Ascending aorta (tissue), 2 donors: ENCODE results near the gene ZCCHC10. TPM values are rescaled to one million over a fixed set of nuclear protein-coding genes. Genes with fewer than 3 reads are reported as not detected.
"Not testable (repeated sequence)": the region's sequence is repeated elsewhere in the genome, so short reads cannot be mapped to it uniquely, and the experiment has no call there.

Experiments used
- DNase-seq, 2 donors: peaks; one replicate each; pipeline ENCODE4 v3.0.0-alpha.2; 2019; ENCODE audit warnings: low spot score in 2 of 2
- H3K27ac ChIP-seq, 2 donors: fragments of 200-600 bp; sonication (generic); one replicate each; pipeline ENCODE4 v1.5.1; 2016 to 2017; ENCODE audit warnings: mild to moderate bottlenecking in 1 of 2
- H3K27me3 ChIP-seq: fragments of 200-600 bp; sonication (generic); one replicate; pipeline ENCODE4 v1.5.1; 2017
- H3K36me3 ChIP-seq, 2 donors: fragments of 200-600 bp; sonication (generic); one replicate each; pipeline ENCODE4 v1.5.1; 2016
- H3K4me1 ChIP-seq, 2 donors: fragments of 200-600 bp; sonication (generic); one replicate each; pipeline ENCODE4 v1.5.1; 2016 to 2017; ENCODE audit warnings: mild to moderate bottlenecking in 1 of 2
- H3K4me3 ChIP-seq, 2 donors: fragments of 200-600 bp; sonication (generic); one replicate each; pipeline ENCODE4 v1.5.1; 2016 to 2017; ENCODE audit warnings: mild to moderate bottlenecking in 1 of 2
- H3K9me3 ChIP-seq, 2 donors: fragments of 200-600 bp; sonication (generic); one replicate each; pipeline ENCODE4 v1.5.1; 2016
- intact Hi-C: fragments of 100-400 bp; cut with DNase I; formaldehyde crosslinking; loops from one replicate; pipeline ENCODE4 v1.15.1; 2023
- total RNA-seq: library from RNA; depleted of rRNA; stranded (reverse); fragments of >200 nt; gene quantifications from one replicate; pipeline ENCODE4 v1.1.0, GENCODE V29; 2016
- TF ChIP-seq, protein P1 (sequence below), 3 experiments: fragments of 200-600 bp in 2 of 3; fragments of 450-650 bp in 1 of 3; sonication (generic) in 2 of 3; IDR thresholded peaks; one replicate each; pipeline ENCODE4 v1.5.1; 2016 to 2019; ENCODE audit warnings: antibody characterized with exemption in 3 of 3, mild to moderate bottlenecking in 1 of 3, moderate library complexity in 1 of 3

Gene ZCCHC10
- total RNA-seq, 1 donor from 2014 or later, result 1.9 TPM

DNA sequence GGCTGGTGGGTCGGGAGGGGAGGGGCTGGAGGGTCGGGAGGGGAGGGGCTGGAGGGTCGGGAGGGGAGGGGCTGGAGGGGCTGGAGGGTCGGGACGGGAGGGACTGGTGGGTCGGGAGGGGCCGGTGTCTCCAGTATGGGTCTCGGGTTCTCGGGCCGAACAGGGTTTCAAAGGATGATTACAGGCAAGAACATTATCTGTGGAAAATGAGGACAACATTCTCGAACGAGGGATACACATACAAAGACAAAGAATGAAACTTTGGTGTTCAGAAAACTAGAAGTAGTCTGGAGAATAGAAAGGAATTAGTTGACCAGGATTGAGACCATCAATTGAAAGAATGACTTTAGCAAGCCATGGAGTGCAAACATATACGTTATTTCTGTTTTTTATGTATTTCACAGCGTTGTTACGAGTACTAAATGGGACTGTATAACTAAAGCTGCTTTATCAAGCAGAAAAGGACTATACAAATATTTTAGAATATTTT is 360 bp upstream of the ZCCHC10 start:
- intact Hi-C loops, result loop anchor here (1.0 to 2.0 kb wide), 3 partner anchors 16 to 63 kb away; partner anchors contain the start of gene AFF4
- Histone ChIP-seq H3K27ac (peak overlapping the region; percentile 89 to 97), H3K4me3 (peak overlapping the region; percentile 86 to 87), H3K9me3 (no peaks in the 10 kb centered on the region), H3K4me1 (peaks cover 4 to 17% of the 10 kb centered on the region in 2 donors), H3K27me3 (no peaks in the 10 kb centered on the region), H3K36me3 (no peaks in the 10 kb centered on the region)
- TF ChIP-seq, protein P1, sequence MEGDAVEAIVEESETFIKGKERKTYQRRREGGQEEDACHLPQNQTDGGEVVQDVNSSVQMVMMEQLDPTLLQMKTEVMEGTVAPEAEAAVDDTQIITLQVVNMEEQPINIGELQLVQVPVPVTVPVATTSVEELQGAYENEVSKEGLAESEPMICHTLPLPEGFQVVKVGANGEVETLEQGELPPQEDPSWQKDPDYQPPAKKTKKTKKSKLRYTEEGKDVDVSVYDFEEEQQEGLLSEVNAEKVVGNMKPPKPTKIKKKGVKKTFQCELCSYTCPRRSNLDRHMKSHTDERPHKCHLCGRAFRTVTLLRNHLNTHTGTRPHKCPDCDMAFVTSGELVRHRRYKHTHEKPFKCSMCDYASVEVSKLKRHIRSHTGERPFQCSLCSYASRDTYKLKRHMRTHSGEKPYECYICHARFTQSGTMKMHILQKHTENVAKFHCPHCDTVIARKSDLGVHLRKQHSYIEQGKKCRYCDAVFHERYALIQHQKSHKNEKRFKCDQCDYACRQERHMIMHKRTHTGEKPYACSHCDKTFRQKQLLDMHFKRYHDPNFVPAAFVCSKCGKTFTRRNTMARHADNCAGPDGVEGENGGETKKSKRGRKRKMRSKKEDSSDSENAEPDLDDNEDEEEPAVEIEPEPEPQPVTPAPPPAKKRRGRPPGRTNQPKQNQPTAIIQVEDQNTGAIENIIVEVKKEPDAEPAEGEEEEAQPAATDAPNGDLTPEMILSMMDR (IDR thresholded peaks at IDR 0.05), result no peak
- DNase-seq, result no peak

DNA sequence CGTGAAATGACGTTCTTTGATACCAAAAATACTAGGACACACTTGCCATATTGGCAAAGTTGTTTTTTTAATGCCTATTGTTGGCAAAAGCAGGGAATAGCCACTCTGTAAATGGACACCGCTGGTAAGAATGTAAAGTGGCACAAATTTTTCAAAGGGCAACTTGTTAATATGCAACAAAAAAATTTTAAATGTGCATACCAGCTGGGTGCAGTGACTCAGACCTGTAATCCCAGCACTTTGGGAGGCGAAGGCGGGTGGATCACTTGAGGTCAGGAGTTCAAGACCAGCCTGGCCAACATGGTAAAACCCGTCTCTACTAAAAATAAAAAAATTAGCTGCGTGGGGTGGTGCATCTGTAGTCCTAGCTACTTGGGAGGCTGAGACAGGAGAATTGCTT is 6.9 kb downstream of the ZCCHC10 start:
- H3K9me3 ChIP-seq, intact Hi-C loops, H3K4me1 ChIP-seq, H3K27me3 ChIP-seq, H3K4me3 ChIP-seq, H3K27ac ChIP-seq: not testable (repeated sequence)
- H3K36me3 ChIP-seq, result peaks cover 5 to 25% of the 10 kb centered on the region in 2 donors
- peak in 1 of 2 donors; percentile 8 for DNase-seq

- Histone ChIP-seq H3K4me3 (no peak overlapping the region), H3K36me3 (peaks cover 5 to 25% of the 10 kb centered on the region in 2 donors), H3K4me1 (no peaks in the 10 kb centered on the region), H3K27me3 (no peaks in the 10 kb centered on the region), H3K27ac (no peak overlapping the region), H3K9me3 (no peaks in the 10 kb centered on the region)
- TF ChIP-seq, protein P1 (IDR thresholded peaks at IDR 0.05), result no peak
- intact Hi-C loops, result no loop called here
- DNase-seq, result peak in 1 of 2 donors; percentile 9
Observed at GRCh38 chr5:133017964-133018363, 8.4 kb downstream of the ZCCHC10 start.

DNA sequence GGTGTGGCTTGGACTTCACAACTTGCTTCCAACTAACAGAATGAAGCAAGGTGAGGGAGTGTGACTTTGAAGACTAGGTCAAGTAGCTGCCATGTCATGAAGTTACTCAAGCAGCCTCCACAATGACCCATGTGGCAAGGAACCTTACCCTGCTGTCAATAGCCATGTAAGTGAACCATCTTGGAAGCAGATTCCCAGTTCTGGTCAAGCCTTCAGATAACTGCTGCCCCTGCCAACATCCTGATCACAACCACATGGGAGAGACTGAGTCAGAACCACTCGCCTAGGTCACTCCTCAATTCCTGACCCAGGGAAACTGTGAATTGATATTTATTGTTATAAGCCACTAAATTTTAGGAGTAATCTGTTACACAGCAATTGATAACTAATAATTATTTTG is 10.9 kb downstream of the ZCCHC10 start:
- Histone ChIP-seq H3K4me3 (no peak overlapping the region), H3K36me3 (peaks cover 5 to 25% of the 10 kb centered on the region in 2 donors), H3K4me1 (no peaks in the 10 kb centered on the region), H3K27ac (no peak overlapping the region), H3K9me3 (no peaks in the 10 kb centered on the region), H3K27me3 (no peaks in the 10 kb centered on the region)
- DNase-seq, result peak in 1 of 2 donors; percentile 24
- intact Hi-C loops, result no loop called here
- TF ChIP-seq, protein P1 (IDR thresholded peaks at IDR 0.05), result no peak

GRCh38 chr5:133008455-133008854 is 17.9 kb downstream of the ZCCHC10 start:
- H3K4me3 ChIP-seq, H3K27me3 ChIP-seq, H3K27ac ChIP-seq, H3K9me3 ChIP-seq, DNase-seq, H3K4me1 ChIP-seq, intact Hi-C loops: not testable (repeated sequence)
- H3K36me3 ChIP-seq, result peaks cover 8 to 18% of the 10 kb centered on the region in 2 donors

DNA sequence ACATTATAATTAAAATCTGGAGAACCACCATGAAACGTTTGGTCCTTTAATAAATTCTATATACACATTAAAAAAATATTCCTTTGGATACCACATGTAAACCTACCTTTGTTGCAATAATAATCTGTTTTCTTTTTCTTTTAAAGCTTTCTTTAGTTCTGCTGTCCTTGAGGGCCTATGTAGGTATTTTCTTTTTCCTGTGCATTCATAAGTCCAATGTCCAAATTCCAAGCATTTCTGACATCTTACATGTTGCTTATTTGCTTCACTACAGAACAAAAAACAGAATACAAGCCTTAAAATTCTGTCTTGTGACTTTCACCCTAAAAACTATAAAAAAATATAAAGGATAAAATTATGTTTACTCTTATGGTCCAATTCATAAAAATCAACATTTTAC is 19.7 kb downstream of the ZCCHC10 start:
- intact Hi-C loops, result no loop called here
- peaks cover 13 to 28% of the 10 kb centered on the region in 2 donors for H3K36me3 ChIP-seq
- no peak overlapping the region for H3K4me3 ChIP-seq
- H3K27ac ChIP-seq, result no peak overlapping the region
- TF ChIP-seq, protein P1 (IDR thresholded peaks at IDR 0.05), result no peak
- H3K27me3 ChIP-seq, result no peaks in the 10 kb centered on the region
- DNase-seq, result no peak
- no peaks in the 10 kb centered on the region for H3K9me3 ChIP-seq
- H3K4me1 ChIP-seq, result peaks cover 0 to 2% of the 10 kb centered on the region in 2 donors

- peaks cover 8 to 12% of the 10 kb centered on the region in 2 donors for H3K36me3 ChIP-seq
- TF ChIP-seq, protein P1 (IDR thresholded peaks at IDR 0.05), result no peak
- H3K27me3 ChIP-seq, result no peaks in the 10 kb centered on the region
Observed at GRCh38 chr5:132999246-132999645, 27.1 kb downstream of the ZCCHC10 start.

More at GRCh38 chr5:132999246-132999645, 27.1 kb downstream of the ZCCHC10 start:
- no peak for DNase-seq
- no peak overlapping the region for H3K4me3 ChIP-seq
- no peak overlapping the region for H3K27ac ChIP-seq
- intact Hi-C loops, result no loop called here
- peaks cover 0 to 7% of the 10 kb centered on the region in 2 donors for H3K4me1 ChIP-seq
- H3K9me3 ChIP-seq, result no peaks in the 10 kb centered on the region
